ENCODE measurements around the gene PTPN13. TPM values are rescaled to one million over a fixed set of nuclear protein-coding genes. Genes with fewer than 3 reads are reported as not detected.

The PTPN13 gene
- total RNA-seq, 1 donor from 2014 or later = 55.7 TPM

DNA sequence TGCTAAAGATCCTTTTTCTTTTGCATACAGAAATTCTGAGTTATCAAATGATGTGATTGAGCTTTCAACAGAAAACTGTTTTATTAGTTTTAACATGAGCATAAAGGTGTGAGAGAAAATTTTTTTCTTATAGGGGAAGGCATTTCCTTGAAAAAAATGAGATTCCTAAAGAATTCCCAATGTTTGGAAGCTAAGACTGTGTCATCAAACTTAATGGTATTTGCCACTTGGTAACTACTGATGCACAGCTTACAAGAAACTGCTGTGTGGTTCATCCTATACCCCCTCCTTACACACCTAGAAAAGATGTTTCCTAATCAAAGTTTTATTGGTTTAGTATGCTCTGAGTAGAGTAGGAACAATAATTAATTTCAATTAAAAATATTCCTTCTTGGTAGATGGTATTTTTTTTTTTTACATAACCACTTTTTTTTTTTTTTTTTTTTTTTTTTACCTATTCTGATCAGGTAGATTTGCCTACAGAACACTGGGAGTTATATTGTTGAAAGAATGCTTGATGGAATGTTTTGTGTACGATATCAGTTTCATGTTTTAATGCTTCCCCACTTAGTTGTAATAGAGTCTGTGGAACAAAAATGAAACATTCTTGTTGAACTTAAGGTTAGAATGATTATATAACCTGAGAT lies 6.0 kb downstream of the PTPN13 start:
- Mint-ChIP-seq H3K4me1 (ENCODE audit: unreplicated experiment) (peaks cover 32% of the 10 kb centered on the region), H3K27ac (ENCODE audit: unreplicated experiment) (no peak overlapping the region), H3K4me3 (ENCODE audit: unreplicated experiment) (no peak overlapping the region), H3K36me3 (ENCODE audit: unreplicated experiment) (peaks cover 3% of the 10 kb centered on the region), H3K27me3 (ENCODE audit: unreplicated experiment) (no peaks in the 10 kb centered on the region), H3K9me3 (ENCODE audit: unreplicated experiment) (no peaks in the 10 kb centered on the region)
- no peak for DNase-seq (ENCODE audit: extremely low spot score, unreplicated experiment)
- TF ChIP-seq CTCF (IDR thresholded peaks at IDR 0.05) = no peak

DNA sequence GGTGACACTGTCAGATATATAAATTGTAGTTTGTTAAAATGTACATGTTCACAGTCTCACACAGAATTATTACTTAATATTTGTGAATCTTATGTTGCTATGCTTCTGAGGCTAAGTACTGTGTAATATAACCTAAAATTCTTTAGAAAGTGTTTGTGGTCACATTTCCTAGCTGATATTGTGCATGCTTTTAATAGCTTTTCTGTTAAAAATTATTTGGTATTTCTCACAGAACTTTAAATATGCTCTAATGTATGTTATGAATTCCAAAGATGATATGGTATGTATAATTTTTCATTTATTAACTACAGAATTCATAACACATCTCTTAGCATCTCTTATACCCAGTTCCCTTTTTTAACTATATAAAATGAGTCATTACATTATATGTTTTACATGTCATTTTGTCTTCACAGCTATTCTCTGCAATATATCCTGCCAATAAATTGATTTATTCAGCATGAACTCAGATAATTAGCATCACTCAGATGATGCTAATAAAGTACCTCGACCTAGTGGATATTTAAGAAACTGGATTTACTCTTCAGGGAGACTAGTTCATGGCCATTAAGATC lies 9.3 kb downstream of the PTPN13 start:
- H3K27ac Mint-ChIP-seq (ENCODE audit: unreplicated experiment) = no peak overlapping the region
- no peak for TF ChIP-seq CTCF (IDR thresholded peaks at IDR 0.05)
- no peak for DNase-seq (ENCODE audit: extremely low spot score, unreplicated experiment)
- H3K4me3 Mint-ChIP-seq (ENCODE audit: unreplicated experiment) = no peak overlapping the region
- H3K36me3 Mint-ChIP-seq (ENCODE audit: unreplicated experiment) = peaks cover 4% of the 10 kb centered on the region
- H3K4me1 Mint-ChIP-seq (ENCODE audit: unreplicated experiment) = peaks cover 10% of the 10 kb centered on the region
- H3K9me3 Mint-ChIP-seq (ENCODE audit: unreplicated experiment) = no peaks in the 10 kb centered on the region
- no peaks in the 10 kb centered on the region for H3K27me3 Mint-ChIP-seq (ENCODE audit: unreplicated experiment)

DNA sequence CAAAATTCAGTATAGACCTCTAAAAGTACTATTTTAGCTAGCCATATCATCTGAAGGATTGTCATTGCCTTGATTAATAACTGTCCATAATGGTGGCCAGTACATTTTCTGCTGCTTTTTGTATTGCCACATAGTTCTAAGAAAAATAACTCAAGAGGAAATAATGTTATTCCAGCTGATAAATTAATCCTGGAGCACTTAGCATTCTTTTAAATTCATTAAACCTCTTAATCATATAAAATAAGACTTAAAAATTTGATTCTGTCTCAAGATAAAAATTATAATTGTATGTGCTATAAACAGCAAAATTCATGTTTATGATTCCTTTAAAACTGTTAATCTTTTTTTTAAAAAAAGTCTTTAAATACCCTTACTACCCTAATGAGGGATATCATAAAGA lies 12.7 kb downstream of the PTPN13 start:
- Mint-ChIP-seq H3K27ac (ENCODE audit: unreplicated experiment) (no peak overlapping the region), H3K36me3 (ENCODE audit: unreplicated experiment) (peaks cover 2% of the 10 kb centered on the region), H3K4me1 (ENCODE audit: unreplicated experiment) (peaks cover 6% of the 10 kb centered on the region), H3K9me3 (ENCODE audit: unreplicated experiment) (no peaks in the 10 kb centered on the region), H3K27me3 (ENCODE audit: unreplicated experiment) (no peaks in the 10 kb centered on the region), H3K4me3 (ENCODE audit: unreplicated experiment) (no peak overlapping the region)
- no peak for TF ChIP-seq CTCF (IDR thresholded peaks at IDR 0.05)
- no peak for DNase-seq (ENCODE audit: extremely low spot score, unreplicated experiment)

- H3K27ac Mint-ChIP-seq (ENCODE audit: unreplicated experiment) = no peak overlapping the region
- no peak for TF ChIP-seq CTCF (IDR thresholded peaks at IDR 0.05)
- H3K9me3 Mint-ChIP-seq (ENCODE audit: unreplicated experiment) = no peaks in the 10 kb centered on the region
- H3K36me3 Mint-ChIP-seq (ENCODE audit: unreplicated experiment) = peaks cover 2% of the 10 kb centered on the region
- H3K27me3 Mint-ChIP-seq (ENCODE audit: unreplicated experiment) = no peaks in the 10 kb centered on the region
- no peak for DNase-seq (ENCODE audit: extremely low spot score, unreplicated experiment)
- H3K4me3 Mint-ChIP-seq (ENCODE audit: unreplicated experiment) = no peak overlapping the region
- peaks cover 15% of the 10 kb centered on the region for H3K4me1 Mint-ChIP-seq (ENCODE audit: unreplicated experiment)
These were observed 14.8 kb downstream of the PTPN13 start for GRCh38 chr4:86608757-86609375.

DNA sequence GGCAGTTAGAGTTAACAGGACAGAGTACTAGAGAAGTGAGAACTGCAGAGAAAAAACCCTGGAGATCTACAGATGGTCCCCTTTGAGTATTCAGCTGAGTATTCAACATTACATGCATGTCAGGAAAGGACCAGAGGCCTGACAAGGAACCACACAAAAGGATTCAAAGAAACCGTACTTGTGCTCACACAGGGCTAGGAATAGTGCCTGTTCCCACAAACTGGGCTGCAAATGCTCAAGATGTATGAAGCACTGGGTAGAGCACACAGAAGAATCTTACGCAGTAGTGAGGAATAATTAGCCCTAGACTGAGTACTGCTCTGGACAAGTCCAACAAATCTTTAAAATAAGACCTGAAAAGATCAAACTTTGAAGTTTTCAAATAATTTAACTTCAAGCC lies 17.6 kb downstream of the PTPN13 start:
- H3K4me3 Mint-ChIP-seq (ENCODE audit: unreplicated experiment) = no peak overlapping the region
- no peak for DNase-seq (ENCODE audit: extremely low spot score, unreplicated experiment)
- no peak overlapping the region for H3K27ac Mint-ChIP-seq (ENCODE audit: unreplicated experiment)
- TF ChIP-seq CTCF (IDR thresholded peaks at IDR 0.05) = no peak
- H3K36me3 Mint-ChIP-seq (ENCODE audit: unreplicated experiment) = peaks cover under 1% of the 10 kb centered on the region
- H3K27me3 Mint-ChIP-seq (ENCODE audit: unreplicated experiment) = no peaks in the 10 kb centered on the region
- peaks cover 37% of the 10 kb centered on the region for H3K4me1 Mint-ChIP-seq (ENCODE audit: unreplicated experiment)
- no peaks in the 10 kb centered on the region for H3K9me3 Mint-ChIP-seq (ENCODE audit: unreplicated experiment)

Data from osteocyte (in vitro differentiated cells).